GM12878 (cell line): Measurements from ENCODE around the gene SESN3. TPM values are rescaled to one million over a fixed set of nuclear protein-coding genes. Genes with fewer than 3 reads are reported as not detected.

ENCODE experiments used
- ASH2L ChIP-seq: fragments of 300-600, 200-600 bp; sonication (generic); IDR thresholded peaks from 2 replicates; pipeline ENCODE4 v1.6.1; 2017; ENCODE audit warnings: low read depth, mild to moderate bottlenecking, borderline replicate concordance
- ATF7 ChIP-seq: fragments of 450-650 bp; IDR thresholded peaks from 2 replicates; pipeline ENCODE4 v1.6.1; 2016; ENCODE audit warnings: low read depth, mild to moderate bottlenecking
- BACH1 ChIP-seq: fragments of 450-650 bp; IDR thresholded peaks from 2 replicates; pipeline ENCODE4 v1.6.1; 2017; ENCODE audit warnings: mild to moderate bottlenecking, borderline replicate concordance
- BCL11A ChIP-seq: IDR thresholded peaks from 2 replicates; pipeline ENCODE4 v1.6.1; 2011; ENCODE audit warnings: low read depth, low read length
- CBX3 ChIP-seq: fragments of 200-600 bp; sonication (generic); IDR thresholded peaks from 2 replicates; pipeline ENCODE4 v1.6.1; 2016; ENCODE audit warnings: low read depth, borderline replicate concordance
- CBX5 ChIP-seq: sonication (generic); IDR thresholded peaks from 2 replicates; pipeline ENCODE4 v1.6.1; 2016; ENCODE audit warnings: low read depth, moderate library complexity, mild to moderate bottlenecking, inconsistent platforms
- IRF4 ChIP-seq: IDR thresholded peaks from 2 replicates; pipeline ENCODE4 v1.6.1; 2011; ENCODE audit warnings: low read depth, low read length
- MXI1 ChIP-seq: fragments of 150-350 bp; IDR thresholded peaks from 2 replicates; pipeline ENCODE4 v1.6.1; 2011; ENCODE audit warnings: low read depth, mild to moderate bottlenecking, inconsistent platforms, low read length, improper control_type of control experiment
- MYB ChIP-seq: fragments of 150-350 bp; IDR thresholded peaks from 2 replicates; pipeline ENCODE4 v1.6.1; 2014; ENCODE audit warnings: mild to moderate bottlenecking, low read depth, low read length, borderline replicate concordance
- NFXL1 ChIP-seq: fragments of 450-650 bp; IDR thresholded peaks from 2 replicates; pipeline ENCODE4 v1.6.1; 2017; ENCODE audit warnings: antibody characterized with exemption, mild to moderate bottlenecking, borderline replicate concordance
- NR2F1 ChIP-seq: fragments of 450-650 bp; conservative IDR thresholded peaks from 2 replicates; pipeline ENCODE4 v1.6.1; 2017; ENCODE audit warnings: mild to moderate bottlenecking
- POLR2AphosphoS2 ChIP-seq: IDR thresholded peaks from 2 replicates; pipeline ENCODE4 v1.6.1; 2011; ENCODE audit warnings: low read depth, mild to moderate bottlenecking, low read length, improper control_type of control experiment, moderate library complexity
- SIX5 ChIP-seq: IDR thresholded peaks from 2 replicates; pipeline ENCODE4 v1.6.1; 2011; ENCODE audit warnings: mild to moderate bottlenecking, low read depth, low read length, moderate library complexity; ENCODE audit not compliant: severe bottlenecking
- SP1 ChIP-seq: IDR thresholded peaks from one replicate; pipeline ENCODE4 v1.6.1; 2011; ENCODE audit warnings: low read depth, low read length
- STAT3 ChIP-seq: IDR thresholded peaks from 2 replicates; pipeline ENCODE4 v1.6.1; 2011; ENCODE audit warnings: low read depth, low read length, improper control_type of control experiment
- ZBED1 ChIP-seq: IDR thresholded peaks from 2 replicates; pipeline ENCODE4 v1.6.1; 2016; ENCODE audit warnings: borderline replicate concordance
- ZNF274 ChIP-seq: IDR thresholded peaks from one replicate; pipeline ENCODE4 v1.8.0; 2011; ENCODE audit not compliant: insufficient read length, insufficient read depth
- polyA plus RNA-seq, 11 experiments: library from polyadenylated mRNA; depleted of rRNA in 4 of 11; unstranded in 6 of 11; stranded (reverse) in 5 of 11; fragments of >200 nt; fragmentation: Nextera tagmentation in 4 of 11; fragmentation: Illumina TruSeq in 1 of 11; extraction: Ambion mirVana in 4 of 11; extraction: Trizol in 1 of 11; gene quantifications; 1 replicate in 1 of 11; 2 replicates in 10 of 11; pipeline versions ENCODE4 v1.2.1 to v1.2.3, GENCODE V29; 2011 to 2016; ENCODE audit warnings: inconsistent platforms in 2 of 11, missing spikeins in 2 of 11, low read depth in 1 of 11
- total RNA-seq, 4 experiments: library from RNA; depleted of rRNA in 3 of 4; stranded (reverse); fragments of >200 nt in 3 of 4; fragmentation: Illumina TruSeq in 1 of 4; extraction: Trizol in 1 of 4; gene quantifications; 2 replicates each; pipeline versions ENCODE4 v1.2.1 to v1.2.3, GENCODE V29; 2013 to 2021
- TF ChIP-seq, protein P1 (sequence below): fragments of 450-650 bp; IDR thresholded peaks from 2 replicates; pipeline ENCODE4 v1.6.1; 2018; ENCODE audit warnings: mild to moderate bottlenecking, low read depth, moderate library complexity; ENCODE audit not compliant: partially characterized antibody
- TF ChIP-seq, protein P2 (sequence below): fragments of 450-650 bp; formaldehyde crosslinking; IDR thresholded peaks from 2 replicates; pipeline ENCODE4 v1.5.0; 2022; ENCODE audit warnings: mild to moderate bottlenecking, missing genetic modification characterization
- TF ChIP-seq, protein P3 (sequence below): fragments of 450-650 bp; IDR thresholded peaks from 2 replicates; pipeline ENCODE4 v1.6.1; 2017; ENCODE audit warnings: low read depth, mild to moderate bottlenecking, moderate library complexity
- TF ChIP-seq, protein P4 (sequence below), 3 experiments: IDR thresholded peaks in 2 of 3; conservative IDR thresholded peaks in 1 of 3; 2 replicates each; pipeline ENCODE4 v1.5.1; 2011; ENCODE audit warnings: low read depth in 3 of 3, low read length in 3 of 3, mild to moderate bottlenecking in 3 of 3, control low read depth in 2 of 3, moderate library complexity in 2 of 3, inconsistent platforms in 1 of 3, mixed read lengths in 1 of 3; ENCODE audit not compliant: control insufficient read depth in 2 of 3, insufficient read depth in 1 of 3; ENCODE audit errors: extremely low read depth in 1 of 3

Gene SESN3
- total and polyA plus RNA-seq, 10 of the 15 experiments (the other 5 are each of a cell fraction or from before 2014, with no cell fraction given) = 0.64 to 6.7 (median 3.0) TPM

DNA sequence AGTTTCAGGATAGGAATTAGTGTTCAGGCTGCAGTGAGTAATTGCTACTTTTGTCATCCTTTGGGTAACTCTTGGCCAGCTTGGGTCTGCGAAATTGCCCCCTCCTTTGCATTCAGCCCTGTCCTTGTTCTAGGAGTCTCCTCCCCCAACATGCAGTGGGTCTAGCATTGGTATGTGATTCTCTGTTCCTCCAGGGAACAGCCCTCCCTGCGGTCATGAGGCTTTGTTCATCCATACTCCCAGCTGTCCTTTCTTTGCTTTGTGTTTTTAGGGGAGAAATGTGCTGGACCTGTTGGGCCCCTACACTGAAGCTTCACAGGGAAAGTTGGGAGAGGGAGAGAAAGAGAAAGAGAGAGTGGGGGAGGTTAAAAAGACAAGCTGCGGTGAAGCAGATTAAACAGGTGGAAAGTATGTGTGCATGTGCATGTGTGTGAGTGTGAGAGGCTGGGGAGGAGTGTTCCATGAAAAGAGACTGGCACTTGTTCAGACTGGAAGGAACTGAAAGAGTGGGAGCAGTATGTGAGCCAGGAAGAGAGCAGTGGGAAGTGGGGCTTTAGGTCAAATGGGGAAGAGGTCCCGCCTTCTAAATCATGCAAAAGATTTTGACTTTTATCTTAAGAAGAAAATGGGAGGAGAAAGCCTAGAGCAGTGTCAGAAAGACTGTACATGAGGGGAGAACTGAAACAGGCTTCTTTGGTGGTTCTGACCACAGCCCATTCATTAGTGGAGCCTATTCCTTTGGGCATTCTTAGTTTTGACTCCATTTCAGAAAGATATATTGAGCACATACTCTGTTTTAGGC lies 17.9 kb upstream of the SESN3 start (continued):
- TF ChIP-seq ATF7 (no peak; the same call in 1 of the 2 replicates), IRF4 (peak; percentile 91), BACH1 (no peak), MXI1 (no peak), NR2F1 (peak; percentile 72), ZBED1 (no peak), MYB (no peak), CBX3 (no peak), SP1 (no peak), SIX5 (no peak), STAT3 (0 out of 2 replicates have a peak, but pooled peaks have one; percentile 72), POLR2AphosphoS2 (no peak), ZNF274 (no peak), ASH2L (no peak), BCL11A (peak; percentile 96), CBX5 (peak; percentile 76; the same call in 1 of the 2 replicates), NFXL1 (no peak)
- TF ChIP-seq, protein P1, sequence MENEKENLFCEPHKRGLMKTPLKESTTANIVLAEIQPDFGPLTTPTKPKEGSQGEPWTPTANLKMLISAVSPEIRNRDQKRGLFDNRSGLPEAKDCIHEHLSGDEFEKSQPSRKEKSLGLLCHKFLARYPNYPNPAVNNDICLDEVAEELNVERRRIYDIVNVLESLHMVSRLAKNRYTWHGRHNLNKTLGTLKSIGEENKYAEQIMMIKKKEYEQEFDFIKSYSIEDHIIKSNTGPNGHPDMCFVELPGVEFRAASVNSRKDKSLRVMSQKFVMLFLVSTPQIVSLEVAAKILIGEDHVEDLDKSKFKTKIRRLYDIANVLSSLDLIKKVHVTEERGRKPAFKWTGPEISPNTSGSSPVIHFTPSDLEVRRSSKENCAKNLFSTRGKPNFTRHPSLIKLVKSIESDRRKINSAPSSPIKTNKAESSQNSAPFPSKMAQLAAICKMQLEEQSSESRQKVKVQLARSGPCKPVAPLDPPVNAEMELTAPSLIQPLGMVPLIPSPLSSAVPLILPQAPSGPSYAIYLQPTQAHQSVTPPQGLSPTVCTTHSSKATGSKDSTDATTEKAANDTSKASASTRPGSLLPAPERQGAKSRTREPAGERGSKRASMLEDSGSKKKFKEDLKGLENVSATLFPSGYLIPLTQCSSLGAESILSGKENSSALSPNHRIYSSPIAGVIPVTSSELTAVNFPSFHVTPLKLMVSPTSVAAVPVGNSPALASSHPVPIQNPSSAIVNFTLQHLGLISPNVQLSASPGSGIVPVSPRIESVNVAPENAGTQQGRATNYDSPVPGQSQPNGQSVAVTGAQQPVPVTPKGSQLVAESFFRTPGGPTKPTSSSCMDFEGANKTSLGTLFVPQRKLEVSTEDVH = no peak
- TF ChIP-seq, protein P2, sequence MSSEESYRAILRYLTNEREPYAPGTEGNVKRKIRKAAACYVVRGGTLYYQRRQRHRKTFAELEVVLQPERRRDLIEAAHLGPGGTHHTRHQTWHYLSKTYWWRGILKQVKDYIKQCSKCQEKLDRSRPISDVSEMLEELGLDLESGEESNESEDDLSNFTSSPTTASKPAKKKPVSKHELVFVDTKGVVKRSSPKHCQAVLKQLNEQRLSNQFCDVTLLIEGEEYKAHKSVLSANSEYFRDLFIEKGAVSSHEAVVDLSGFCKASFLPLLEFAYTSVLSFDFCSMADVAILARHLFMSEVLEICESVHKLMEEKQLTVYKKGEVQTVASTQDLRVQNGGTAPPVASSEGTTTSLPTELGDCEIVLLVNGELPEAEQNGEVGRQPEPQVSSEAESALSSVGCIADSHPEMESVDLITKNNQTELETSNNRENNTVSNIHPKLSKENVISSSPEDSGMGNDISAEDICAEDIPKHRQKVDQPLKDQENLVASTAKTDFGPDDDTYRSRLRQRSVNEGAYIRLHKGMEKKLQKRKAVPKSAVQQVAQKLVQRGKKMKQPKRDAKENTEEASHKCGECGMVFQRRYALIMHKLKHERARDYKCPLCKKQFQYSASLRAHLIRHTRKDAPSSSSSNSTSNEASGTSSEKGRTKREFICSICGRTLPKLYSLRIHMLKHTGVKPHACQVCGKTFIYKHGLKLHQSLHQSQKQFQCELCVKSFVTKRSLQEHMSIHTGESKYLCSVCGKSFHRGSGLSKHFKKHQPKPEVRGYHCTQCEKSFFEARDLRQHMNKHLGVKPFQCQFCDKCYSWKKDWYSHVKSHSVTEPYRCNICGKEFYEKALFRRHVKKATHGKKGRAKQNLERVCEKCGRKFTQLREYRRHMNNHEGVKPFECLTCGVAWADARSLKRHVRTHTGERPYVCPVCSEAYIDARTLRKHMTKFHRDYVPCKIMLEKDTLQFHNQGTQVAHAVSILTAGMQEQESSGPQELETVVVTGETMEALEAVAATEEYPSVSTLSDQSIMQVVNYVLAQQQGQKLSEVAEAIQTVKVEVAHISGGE (CRISPR knock-in tag) = no peak
- TF ChIP-seq, protein P3, sequence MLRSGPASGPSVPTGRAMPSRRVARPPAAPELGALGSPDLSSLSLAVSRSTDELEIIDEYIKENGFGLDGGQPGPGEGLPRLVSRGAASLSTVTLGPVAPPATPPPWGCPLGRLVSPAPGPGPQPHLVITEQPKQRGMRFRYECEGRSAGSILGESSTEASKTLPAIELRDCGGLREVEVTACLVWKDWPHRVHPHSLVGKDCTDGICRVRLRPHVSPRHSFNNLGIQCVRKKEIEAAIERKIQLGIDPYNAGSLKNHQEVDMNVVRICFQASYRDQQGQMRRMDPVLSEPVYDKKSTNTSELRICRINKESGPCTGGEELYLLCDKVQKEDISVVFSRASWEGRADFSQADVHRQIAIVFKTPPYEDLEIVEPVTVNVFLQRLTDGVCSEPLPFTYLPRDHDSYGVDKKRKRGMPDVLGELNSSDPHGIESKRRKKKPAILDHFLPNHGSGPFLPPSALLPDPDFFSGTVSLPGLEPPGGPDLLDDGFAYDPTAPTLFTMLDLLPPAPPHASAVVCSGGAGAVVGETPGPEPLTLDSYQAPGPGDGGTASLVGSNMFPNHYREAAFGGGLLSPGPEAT = peak; percentile 89
- TF ChIP-seq, protein P4, sequence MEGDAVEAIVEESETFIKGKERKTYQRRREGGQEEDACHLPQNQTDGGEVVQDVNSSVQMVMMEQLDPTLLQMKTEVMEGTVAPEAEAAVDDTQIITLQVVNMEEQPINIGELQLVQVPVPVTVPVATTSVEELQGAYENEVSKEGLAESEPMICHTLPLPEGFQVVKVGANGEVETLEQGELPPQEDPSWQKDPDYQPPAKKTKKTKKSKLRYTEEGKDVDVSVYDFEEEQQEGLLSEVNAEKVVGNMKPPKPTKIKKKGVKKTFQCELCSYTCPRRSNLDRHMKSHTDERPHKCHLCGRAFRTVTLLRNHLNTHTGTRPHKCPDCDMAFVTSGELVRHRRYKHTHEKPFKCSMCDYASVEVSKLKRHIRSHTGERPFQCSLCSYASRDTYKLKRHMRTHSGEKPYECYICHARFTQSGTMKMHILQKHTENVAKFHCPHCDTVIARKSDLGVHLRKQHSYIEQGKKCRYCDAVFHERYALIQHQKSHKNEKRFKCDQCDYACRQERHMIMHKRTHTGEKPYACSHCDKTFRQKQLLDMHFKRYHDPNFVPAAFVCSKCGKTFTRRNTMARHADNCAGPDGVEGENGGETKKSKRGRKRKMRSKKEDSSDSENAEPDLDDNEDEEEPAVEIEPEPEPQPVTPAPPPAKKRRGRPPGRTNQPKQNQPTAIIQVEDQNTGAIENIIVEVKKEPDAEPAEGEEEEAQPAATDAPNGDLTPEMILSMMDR (IDR thresholded peaks at IDR 0.05 in 2 of 3, conservative IDR thresholded peaks at IDR 0.05 in 1 of 3; ENCODE audit: control insufficient read depth in 2 of 3, extremely low read depth in 1 of 3, insufficient read depth in 1 of 3, low read depth in 3 of 3, low read length in 3 of 3) = no peak
